ENCODE measurements around the gene SHROOM4. TPM values are rescaled to one million over a fixed set of nuclear protein-coding genes. Genes with fewer than 3 reads are reported as not detected.

SHROOM4 gene
- total and polyA plus RNA-seq, 2 experiments from 2014 or later: 1.9 to 8.5 TPM

DNA sequence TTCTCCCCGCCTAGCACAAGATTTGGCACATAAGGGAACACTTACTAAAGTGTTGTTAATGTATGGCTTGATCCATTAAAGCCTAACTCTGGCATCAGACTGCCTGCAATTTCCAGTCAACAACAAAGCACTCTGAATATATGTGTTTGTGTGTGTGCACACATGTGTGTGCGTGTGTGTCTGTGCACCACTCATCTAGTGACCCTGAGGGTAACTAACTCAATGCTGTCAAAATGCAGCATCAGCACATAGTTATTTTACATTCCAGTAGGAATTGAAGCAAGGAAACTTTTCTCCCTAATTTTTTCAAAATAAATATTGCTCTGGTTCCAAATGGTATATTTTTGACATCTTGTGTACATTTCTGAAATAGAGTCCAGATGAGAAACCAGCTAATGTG lies 94.4 kb downstream of the SHROOM4 start:
- Histone ChIP-seq H2AFZ (no peak overlapping the region), H3K4me2 (no peak overlapping the region), H3K79me2 (replicated peaks; ENCODE audit: insufficient read depth) (no peaks in the 10 kb centered on the region), H3F3A (replicated peaks; ENCODE audit: low read depth) (no peaks in the 10 kb centered on the region; the same call in 1 of the 2 replicates), H3K9me2 (ENCODE audit: insufficient read depth) (no peaks in the 10 kb centered on the region), H4K20me1 (replicated peaks; ENCODE audit: insufficient read depth) (no peaks in the 10 kb centered on the region), H3K27ac (ENCODE audit: low read depth) (no peak overlapping the region), H3K36me3 (ENCODE audit: insufficient read depth) (no peaks in the 10 kb centered on the region), H3K27me3 (ENCODE audit: insufficient read depth) (no peaks in the 10 kb centered on the region), H3K4me1 (ENCODE audit: insufficient read depth) (peaks cover 19% of the 10 kb centered on the region), H3K4me3 (no peak overlapping the region)
- Mint-ChIP-seq H3K9me3 (no peaks in the 10 kb centered on the region), H3K4me3 (no peak overlapping the region), H3K36me3 (ENCODE audit: low read depth) (no peaks in the 10 kb centered on the region), H3K27me3 (ENCODE audit: insufficient read depth, low read depth, poor library complexity) (no peaks in the 10 kb centered on the region), H3K4me1 (peaks cover 47% of the 10 kb centered on the region), H3K27ac (no peak overlapping the region)
- no peak for DNase-seq (ENCODE audit: low spot score)
- TF ChIP-seq POLR2AphosphoS5 (IDR thresholded peaks at IDR 0.05; ENCODE audit: low read depth): no peak
- TF ChIP-seq, protein P1, sequence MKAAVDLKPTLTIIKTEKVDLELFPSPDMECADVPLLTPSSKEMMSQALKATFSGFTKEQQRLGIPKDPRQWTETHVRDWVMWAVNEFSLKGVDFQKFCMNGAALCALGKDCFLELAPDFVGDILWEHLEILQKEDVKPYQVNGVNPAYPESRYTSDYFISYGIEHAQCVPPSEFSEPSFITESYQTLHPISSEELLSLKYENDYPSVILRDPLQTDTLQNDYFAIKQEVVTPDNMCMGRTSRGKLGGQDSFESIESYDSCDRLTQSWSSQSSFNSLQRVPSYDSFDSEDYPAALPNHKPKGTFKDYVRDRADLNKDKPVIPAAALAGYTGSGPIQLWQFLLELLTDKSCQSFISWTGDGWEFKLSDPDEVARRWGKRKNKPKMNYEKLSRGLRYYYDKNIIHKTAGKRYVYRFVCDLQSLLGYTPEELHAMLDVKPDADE (IDR thresholded peaks at IDR 0.05): no peak
- no peak for TF ChIP-seq ZNF114 (CRISPR knock-in tag; IDR thresholded peaks at IDR 0.05)
- no peak for ATAC-seq

DNA sequence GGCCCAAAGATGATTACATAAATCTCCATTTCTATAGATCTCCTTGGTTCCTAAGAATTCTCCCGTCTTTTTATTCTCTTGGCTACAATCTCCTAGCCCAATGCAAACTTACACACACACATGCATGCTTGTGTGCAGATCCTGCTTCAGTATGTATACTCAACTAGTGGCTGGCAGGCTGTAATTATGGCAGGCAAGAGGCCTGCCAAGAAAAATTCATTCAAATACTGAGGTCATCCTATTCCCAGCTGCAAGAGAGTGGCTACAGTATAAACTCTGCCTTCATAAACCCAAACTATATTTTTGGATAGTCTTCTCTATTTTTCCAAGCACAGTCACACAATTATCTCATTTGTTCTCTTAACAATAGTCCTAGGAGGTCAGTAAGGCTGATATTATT lies 95.2 kb downstream of the SHROOM4 start:
- no peaks in the 10 kb centered on the region for H3K36me3 Mint-ChIP-seq (ENCODE audit: low read depth)
- DNase-seq (ENCODE audit: low spot score) (no peak), ATAC-seq (no peak)
- H3K36me3 ChIP-seq (ENCODE audit: insufficient read depth): no peaks in the 10 kb centered on the region
- H3K4me1 ChIP-seq (ENCODE audit: insufficient read depth): peaks cover 28% of the 10 kb centered on the region
- H3K27me3 Mint-ChIP-seq (ENCODE audit: insufficient read depth, low read depth, poor library complexity): no peaks in the 10 kb centered on the region
- H4K20me1 ChIP-seq (replicated peaks; ENCODE audit: insufficient read depth): no peaks in the 10 kb centered on the region
- TF ChIP-seq, protein P2, sequence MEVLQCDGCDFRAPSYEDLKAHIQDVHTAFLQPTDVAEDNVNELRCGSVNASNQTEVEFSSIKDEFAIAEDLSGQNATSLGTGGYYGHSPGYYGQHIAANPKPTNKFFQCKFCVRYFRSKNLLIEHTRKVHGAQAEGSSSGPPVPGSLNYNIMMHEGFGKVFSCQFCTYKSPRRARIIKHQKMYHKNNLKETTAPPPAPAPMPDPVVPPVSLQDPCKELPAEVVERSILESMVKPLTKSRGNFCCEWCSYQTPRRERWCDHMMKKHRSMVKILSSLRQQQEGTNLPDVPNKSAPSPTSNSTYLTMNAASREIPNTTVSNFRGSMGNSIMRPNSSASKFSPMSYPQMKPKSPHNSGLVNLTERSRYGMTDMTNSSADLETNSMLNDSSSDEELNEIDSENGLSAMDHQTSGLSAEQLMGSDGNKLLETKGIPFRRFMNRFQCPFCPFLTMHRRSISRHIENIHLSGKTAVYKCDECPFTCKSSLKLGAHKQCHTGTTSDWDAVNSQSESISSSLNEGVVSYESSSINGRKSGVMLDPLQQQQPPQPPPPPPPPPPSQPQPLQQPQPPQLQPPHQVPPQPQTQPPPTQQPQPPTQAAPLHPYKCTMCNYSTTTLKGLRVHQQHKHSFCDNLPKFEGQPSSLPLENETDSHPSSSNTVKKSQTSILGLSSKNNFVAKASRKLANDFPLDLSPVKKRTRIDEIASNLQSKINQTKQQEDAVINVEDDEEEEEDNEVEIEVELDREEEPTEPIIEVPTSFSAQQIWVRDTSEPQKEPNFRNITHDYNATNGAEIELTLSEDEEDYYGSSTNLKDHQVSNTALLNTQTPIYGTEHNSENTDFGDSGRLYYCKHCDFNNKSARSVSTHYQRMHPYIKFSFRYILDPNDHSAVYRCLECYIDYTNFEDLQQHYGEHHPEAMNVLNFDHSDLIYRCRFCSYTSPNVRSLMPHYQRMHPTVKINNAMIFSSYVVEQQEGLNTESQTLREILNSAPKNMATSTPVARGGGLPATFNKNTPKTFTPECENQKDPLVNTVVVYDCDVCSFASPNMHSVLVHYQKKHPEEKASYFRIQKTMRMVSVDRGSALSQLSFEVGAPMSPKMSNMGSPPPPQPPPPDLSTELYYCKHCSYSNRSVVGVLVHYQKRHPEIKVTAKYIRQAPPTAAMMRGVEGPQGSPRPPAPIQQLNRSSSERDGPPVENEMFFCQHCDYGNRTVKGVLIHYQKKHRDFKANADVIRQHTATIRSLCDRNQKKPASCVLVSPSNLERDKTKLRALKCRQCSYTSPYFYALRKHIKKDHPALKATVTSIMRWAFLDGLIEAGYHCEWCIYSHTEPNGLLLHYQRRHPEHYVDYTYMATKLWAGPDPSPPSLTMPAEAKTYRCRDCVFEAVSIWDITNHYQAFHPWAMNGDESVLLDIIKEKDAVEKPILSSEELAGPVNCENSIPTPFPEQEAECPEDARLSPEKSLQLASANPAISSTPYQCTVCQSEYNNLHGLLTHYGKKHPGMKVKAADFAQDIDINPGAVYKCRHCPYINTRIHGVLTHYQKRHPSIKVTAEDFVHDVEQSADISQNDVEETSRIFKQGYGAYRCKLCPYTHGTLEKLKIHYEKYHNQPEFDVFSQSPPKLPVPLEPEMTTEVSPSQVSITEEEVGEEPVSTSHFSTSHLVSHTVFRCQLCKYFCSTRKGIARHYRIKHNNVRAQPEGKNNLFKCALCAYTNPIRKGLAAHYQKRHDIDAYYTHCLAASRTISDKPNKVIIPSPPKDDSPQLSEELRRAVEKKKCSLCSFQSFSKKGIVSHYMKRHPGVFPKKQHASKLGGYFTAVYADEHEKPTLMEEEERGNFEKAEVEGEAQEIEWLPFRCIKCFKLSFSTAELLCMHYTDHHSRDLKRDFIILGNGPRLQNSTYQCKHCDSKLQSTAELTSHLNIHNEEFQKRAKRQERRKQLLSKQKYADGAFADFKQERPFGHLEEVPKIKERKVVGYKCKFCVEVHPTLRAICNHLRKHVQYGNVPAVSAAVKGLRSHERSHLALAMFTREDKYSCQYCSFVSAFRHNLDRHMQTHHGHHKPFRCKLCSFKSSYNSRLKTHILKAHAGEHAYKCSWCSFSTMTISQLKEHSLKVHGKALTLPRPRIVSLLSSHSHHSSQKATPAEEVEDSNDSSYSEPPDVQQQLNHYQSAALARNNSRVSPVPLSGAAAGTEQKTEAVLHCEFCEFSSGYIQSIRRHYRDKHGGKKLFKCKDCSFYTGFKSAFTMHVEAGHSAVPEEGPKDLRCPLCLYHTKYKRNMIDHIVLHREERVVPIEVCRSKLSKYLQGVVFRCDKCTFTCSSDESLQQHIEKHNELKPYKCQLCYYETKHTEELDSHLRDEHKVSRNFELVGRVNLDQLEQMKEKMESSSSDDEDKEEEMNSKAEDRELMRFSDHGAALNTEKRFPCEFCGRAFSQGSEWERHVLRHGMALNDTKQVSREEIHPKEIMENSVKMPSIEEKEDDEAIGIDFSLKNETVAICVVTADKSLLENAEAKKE (CRISPR knock-in tag; IDR thresholded peaks at IDR 0.05): no peak
- TF ChIP-seq ZNF114 (CRISPR knock-in tag; IDR thresholded peaks at IDR 0.05) (no peak), NANOG (IDR thresholded peaks at IDR 0.05; ENCODE audit: borderline replicate concordance) (no peak), JUNB (IDR thresholded peaks at IDR 0.05; ENCODE audit: unreplicated experiment) (no peak), EZH2 (IDR thresholded peaks at IDR 0.05; ENCODE audit: low read depth, unreplicated experiment) (no peak), ZNF331 (CRISPR knock-in tag; IDR thresholded peaks at IDR 0.05; ENCODE audit: low read depth) (no peak), EZH2phosphoT487 (IDR thresholded peaks at IDR 0.05; ENCODE audit: unreplicated experiment) (no peak)
- TF ChIP-seq, protein P3, sequence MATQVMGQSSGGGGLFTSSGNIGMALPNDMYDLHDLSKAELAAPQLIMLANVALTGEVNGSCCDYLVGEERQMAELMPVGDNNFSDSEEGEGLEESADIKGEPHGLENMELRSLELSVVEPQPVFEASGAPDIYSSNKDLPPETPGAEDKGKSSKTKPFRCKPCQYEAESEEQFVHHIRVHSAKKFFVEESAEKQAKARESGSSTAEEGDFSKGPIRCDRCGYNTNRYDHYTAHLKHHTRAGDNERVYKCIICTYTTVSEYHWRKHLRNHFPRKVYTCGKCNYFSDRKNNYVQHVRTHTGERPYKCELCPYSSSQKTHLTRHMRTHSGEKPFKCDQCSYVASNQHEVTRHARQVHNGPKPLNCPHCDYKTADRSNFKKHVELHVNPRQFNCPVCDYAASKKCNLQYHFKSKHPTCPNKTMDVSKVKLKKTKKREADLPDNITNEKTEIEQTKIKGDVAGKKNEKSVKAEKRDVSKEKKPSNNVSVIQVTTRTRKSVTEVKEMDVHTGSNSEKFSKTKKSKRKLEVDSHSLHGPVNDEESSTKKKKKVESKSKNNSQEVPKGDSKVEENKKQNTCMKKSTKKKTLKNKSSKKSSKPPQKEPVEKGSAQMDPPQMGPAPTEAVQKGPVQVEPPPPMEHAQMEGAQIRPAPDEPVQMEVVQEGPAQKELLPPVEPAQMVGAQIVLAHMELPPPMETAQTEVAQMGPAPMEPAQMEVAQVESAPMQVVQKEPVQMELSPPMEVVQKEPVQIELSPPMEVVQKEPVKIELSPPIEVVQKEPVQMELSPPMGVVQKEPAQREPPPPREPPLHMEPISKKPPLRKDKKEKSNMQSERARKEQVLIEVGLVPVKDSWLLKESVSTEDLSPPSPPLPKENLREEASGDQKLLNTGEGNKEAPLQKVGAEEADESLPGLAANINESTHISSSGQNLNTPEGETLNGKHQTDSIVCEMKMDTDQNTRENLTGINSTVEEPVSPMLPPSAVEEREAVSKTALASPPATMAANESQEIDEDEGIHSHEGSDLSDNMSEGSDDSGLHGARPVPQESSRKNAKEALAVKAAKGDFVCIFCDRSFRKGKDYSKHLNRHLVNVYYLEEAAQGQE (IDR thresholded peaks at IDR 0.05; ENCODE audit: unreplicated experiment): no peak
- H3K79me2 ChIP-seq (replicated peaks; ENCODE audit: insufficient read depth): no peaks in the 10 kb centered on the region
- no peak overlapping the region for H2AFZ ChIP-seq
- H3F3A ChIP-seq (replicated peaks; ENCODE audit: low read depth): no peaks in the 10 kb centered on the region; the same call in 1 of the 2 replicates
- no peaks in the 10 kb centered on the region for H3K9me3 Mint-ChIP-seq
- H3K27ac Mint-ChIP-seq: no peak overlapping the region
- no peaks in the 10 kb centered on the region for H3K27me3 ChIP-seq (ENCODE audit: insufficient read depth)
- no peaks in the 10 kb centered on the region for H3K9me2 ChIP-seq (ENCODE audit: insufficient read depth)
- no peak overlapping the region for H3K4me2 ChIP-seq
- H3K4me1 Mint-ChIP-seq: peaks cover 47% of the 10 kb centered on the region
- no peak overlapping the region for H3K4me3 Mint-ChIP-seq
- H3K27ac ChIP-seq (ENCODE audit: low read depth): no peak overlapping the region
- no peak overlapping the region for H3K4me3 ChIP-seq
